ENCODE measurements around the gene STMN3.

Gene STMN3

GRCh38 chr20:63642527-63643247, 10.5 kb downstream of the STMN3 start (continued):
- no peak for TF ChIP-seq INSM2 (tag by site-specific recombination; IDR thresholded peaks at IDR 0.05)
- TF ChIP-seq ZBTB10 (tag by site-specific recombination; IDR thresholded peaks at IDR 0.05): no peak; the same call in 1 of the 2 replicates
- TF ChIP-seq ZSCAN4 (tag by site-specific recombination; IDR thresholded peaks at IDR 0.05): no peak
- TF ChIP-seq ZBTB26 (tag by site-specific recombination; optimal IDR thresholded peaks at IDR 0.05): no peak
- no peak for TF ChIP-seq ZIC2 (tag by site-specific recombination; IDR thresholded peaks at IDR 0.05)
- TF ChIP-seq ZNF140 (tag by site-specific recombination; IDR thresholded peaks at IDR 0.05): no peak
- no peak for TF ChIP-seq REPIN1 (tag by site-specific recombination; IDR thresholded peaks at IDR 0.05; ENCODE audit: low read depth)
- TF ChIP-seq GFI1B (tag by site-specific recombination; IDR thresholded peaks at IDR 0.05): no peak
- TF ChIP-seq ZFHX2 (tag by site-specific recombination; conservative IDR thresholded peaks at IDR 0.05): peak; percentile 69
- TF ChIP-seq ZNF366 (tag by site-specific recombination; conservative IDR thresholded peaks at IDR 0.05): no peak
- no peak for TF ChIP-seq ZNF10 (tag by site-specific recombination; IDR thresholded peaks at IDR 0.05)
- TF ChIP-seq SP3 (tag by site-specific recombination; IDR thresholded peaks at IDR 0.05): no peak
- TF ChIP-seq KLF8 (tag by site-specific recombination; IDR thresholded peaks at IDR 0.05): peak; percentile 15; the same call in 1 of the 2 replicates
- no peak for TF ChIP-seq ZNF248 (tag by site-specific recombination; IDR thresholded peaks at IDR 0.05)
- TF ChIP-seq ZNF629 (tag by site-specific recombination; IDR thresholded peaks at IDR 0.05): no peak
- no peak for TF ChIP-seq TCF7L2 (IDR thresholded peaks at IDR 0.05; ENCODE audit: borderline replicate concordance, low read depth, low read length)
- TF ChIP-seq PRDM2 (tag by site-specific recombination; IDR thresholded peaks at IDR 0.05; ENCODE audit: borderline replicate concordance): no peak
- TF ChIP-seq ZNF132 (tag by site-specific recombination; IDR thresholded peaks at IDR 0.05; ENCODE audit: borderline replicate concordance): no peak
- TF ChIP-seq SP7 (tag by site-specific recombination; IDR thresholded peaks at IDR 0.05): 0 out of 2 replicates have a peak, but pooled peaks have one; percentile 14
- TF ChIP-seq ZNF354C (tag by site-specific recombination; IDR thresholded peaks at IDR 0.05; ENCODE audit: borderline replicate concordance, low read depth): no peak
- TF ChIP-seq SCRT2 (tag by site-specific recombination; IDR thresholded peaks at IDR 0.05): no peak
- no peak for TF ChIP-seq ZNF266 (tag by site-specific recombination; IDR thresholded peaks at IDR 0.05; ENCODE audit: low read depth)
- TF ChIP-seq ZNF2 (tag by site-specific recombination; IDR thresholded peaks at IDR 0.05): no peak
- TF ChIP-seq ZNF785 (tag by site-specific recombination; IDR thresholded peaks at IDR 0.05): no peak
- TF ChIP-seq ZNF658 (tag by site-specific recombination; IDR thresholded peaks at IDR 0.05): no peak
- no peak for TF ChIP-seq ZBTB7A (tag by site-specific recombination; IDR thresholded peaks at IDR 0.05; ENCODE audit: low read depth)
- TF ChIP-seq ZNF623 (tag by site-specific recombination; IDR thresholded peaks at IDR 0.05): no peak

All from HEK293 (cell line).